ENCODE data around the gene ESAM.

The ESAM gene

GRCh38 chr11:124758355-124759265 is 3.5 kb downstream of the ESAM start:
- no peaks in the 10 kb centered on the region for H3K9me3 ChIP-seq (ENCODE audit: control extremely low read depth in 1 of 5, control insufficient read depth in 4 of 5, insufficient read depth in 2 of 5, low read depth in 1 of 5, low read length in 4 of 5)
- H3K4me3 ChIP-seq (ENCODE audit: control insufficient read depth in 1 of 7, extremely low read depth in 1 of 7, insufficient read depth in 4 of 7, low read depth in 2 of 7, low read length in 6 of 7) = peak overlapping the region in 5 of 7 experiments; percentile 31 to 87 (median 69)
- H3K36me3 ChIP-seq (ENCODE audit: control insufficient read depth in 4 of 4, insufficient read depth in 4 of 4, low read length in 3 of 4) = peaks cover 3 to 6% (median 3%) of the 10 kb centered on the region in 4 experiments
- CTCF ChIA-PET = interaction anchor here (0.9 to 14.9 kb wide), 13 partner anchors 15 to 125 kb away, joined by 3 to 205 read pairs (median 4); partner anchors contain the start of genes NRGN and ROBO3
- peaks cover 1 to 61% (median 58%) of the 10 kb centered on the region in 4 experiments for H3K4me1 ChIP-seq (ENCODE audit: control extremely low read depth in 1 of 4, control insufficient read depth in 4 of 4, insufficient read depth in 4 of 4, low read length in 3 of 4)
- no peak overlapping the region for H3K27ac ChIP-seq (ENCODE audit: insufficient read depth in 1 of 2, low read depth in 1 of 2, low read length in 2 of 2, poor library complexity in 1 of 2, severe bottlenecking in 2 of 2)
- no peaks in the 10 kb centered on the region for H3K27me3 ChIP-seq (replicated peaks in 2 of 5; ENCODE audit: control insufficient read depth in 4 of 5, insufficient read depth in 5 of 5, low read length in 4 of 5)
- POLR2A ChIA-PET = interaction anchor here (0.6 to 1.5 kb wide), 2 partner anchors 12 to 68 kb away, joined by 3 read pairs; no protein-coding TSS in a partner anchor
- WGBS (ENCODE audit: insufficient coverage) = 18% methylated on average over 45 of the region's 53 CpGs
- DNase-seq = peak; percentile 85 to 94 (median 91)

GRCh38 chr11:124757320-124757719 is 4.8 kb downstream of the ESAM start:
- no peaks in the 10 kb centered on the region for H3K27me3 ChIP-seq (replicated peaks in 2 of 5; ENCODE audit: control insufficient read depth in 4 of 5, insufficient read depth in 5 of 5, low read length in 4 of 5)

GRCh38 chr11:124756753-124757227 is 5.3 kb downstream of the ESAM start:
- Histone ChIP-seq H3K36me3 (ENCODE audit: control insufficient read depth in 4 of 4, insufficient read depth in 4 of 4, low read length in 3 of 4) (peaks cover 3 to 8% (median 4%) of the 10 kb centered on the region in 4 experiments), H3K4me1 (ENCODE audit: control extremely low read depth in 1 of 4, control insufficient read depth in 4 of 4, insufficient read depth in 4 of 4, low read length in 3 of 4) (peaks cover 1 to 60% (median 54%) of the 10 kb centered on the region in 4 experiments), H3K27me3 (replicated peaks in 2 of 5; ENCODE audit: control insufficient read depth in 4 of 5, insufficient read depth in 5 of 5, low read length in 4 of 5) (no peaks in the 10 kb centered on the region), H3K27ac (ENCODE audit: insufficient read depth in 1 of 2, low read depth in 1 of 2, low read length in 2 of 2, poor library complexity in 1 of 2, severe bottlenecking in 2 of 2) (no peak overlapping the region), H3K4me3 (ENCODE audit: control insufficient read depth in 1 of 7, extremely low read depth in 1 of 7, insufficient read depth in 4 of 7, low read depth in 2 of 7, low read length in 6 of 7) (no peak overlapping the region), H3K9me3 (ENCODE audit: control extremely low read depth in 1 of 5, control insufficient read depth in 4 of 5, insufficient read depth in 2 of 5, low read depth in 1 of 5, low read length in 4 of 5) (no peaks in the 10 kb centered on the region)
- CTCF ChIA-PET = interaction anchor here (1.4 to 14.9 kb wide), 5 partner anchors 10 to 112 kb away, joined by 3 to 205 read pairs (median 7); partner anchors contain the start of gene NRGN
- no peak for DNase-seq
- POLR2A ChIA-PET = interaction anchor here (1.5 kb wide), 1 partner anchor 10 kb away, joined by 3 read pairs; no protein-coding TSS in a partner anchor
- WGBS (ENCODE audit: insufficient coverage) = 100% methylated on average over 4 of the region's 6 CpGs

More at GRCh38 chr11:124757320-124757719, 4.8 kb downstream of the ESAM start:
- Histone ChIP-seq H3K27ac (ENCODE audit: insufficient read depth in 1 of 2, low read depth in 1 of 2, low read length in 2 of 2, poor library complexity in 1 of 2, severe bottlenecking in 2 of 2) (no peak overlapping the region), H3K9me3 (ENCODE audit: control extremely low read depth in 1 of 5, control insufficient read depth in 4 of 5, insufficient read depth in 2 of 5, low read depth in 1 of 5, low read length in 4 of 5) (no peaks in the 10 kb centered on the region), H3K4me1 (ENCODE audit: control extremely low read depth in 1 of 4, control insufficient read depth in 4 of 4, insufficient read depth in 4 of 4, low read length in 3 of 4) (peaks cover 1 to 62% (median 57%) of the 10 kb centered on the region in 4 experiments), H3K36me3 (ENCODE audit: control insufficient read depth in 4 of 4, insufficient read depth in 4 of 4, low read length in 3 of 4) (peaks cover 3 to 8% (median 4%) of the 10 kb centered on the region in 4 experiments), H3K4me3 (ENCODE audit: control insufficient read depth in 1 of 7, extremely low read depth in 1 of 7, insufficient read depth in 4 of 7, low read depth in 2 of 7, low read length in 6 of 7) (no peak overlapping the region)
- no peak for DNase-seq
- ChIA-PET POLR2A (interaction anchor here (1.5 kb wide), 1 partner anchor 11 kb away, joined by 3 read pairs; no protein-coding TSS in a partner anchor), CTCF (interaction anchor here (1.4 to 14.9 kb wide), 5 partner anchors 9 to 113 kb away, joined by 3 to 205 read pairs (median 7); partner anchors contain the start of gene NRGN)
- 96% methylated on average over 3 of the region's 3 CpGs for WGBS (ENCODE audit: insufficient coverage)

GRCh38 chr11:124756033-124756752 is 5.9 kb downstream of the ESAM start:
- H3K27ac ChIP-seq (ENCODE audit: insufficient read depth in 1 of 2, low read depth in 1 of 2, low read length in 2 of 2, poor library complexity in 1 of 2, severe bottlenecking in 2 of 2) = no peak overlapping the region
- peaks cover 3 to 8% (median 4%) of the 10 kb centered on the region in 4 experiments for H3K36me3 ChIP-seq (ENCODE audit: control insufficient read depth in 4 of 4, insufficient read depth in 4 of 4, low read length in 3 of 4)
- CTCF ChIA-PET = interaction anchor here (1.4 to 14.9 kb wide), 5 partner anchors 10 to 112 kb away, joined by 3 to 205 read pairs (median 7); partner anchors contain the start of gene NRGN
- DNase-seq = no peak
- peaks cover 1 to 54% (median 48%) of the 10 kb centered on the region in 4 experiments for H3K4me1 ChIP-seq (ENCODE audit: control extremely low read depth in 1 of 4, control insufficient read depth in 4 of 4, insufficient read depth in 4 of 4, low read length in 3 of 4)
- no peaks in the 10 kb centered on the region for H3K27me3 ChIP-seq (replicated peaks in 2 of 5; ENCODE audit: control insufficient read depth in 4 of 5, insufficient read depth in 5 of 5, low read length in 4 of 5)
- H3K9me3 ChIP-seq (ENCODE audit: control extremely low read depth in 1 of 5, control insufficient read depth in 4 of 5, insufficient read depth in 2 of 5, low read depth in 1 of 5, low read length in 4 of 5) = no peaks in the 10 kb centered on the region
- H3K4me3 ChIP-seq (ENCODE audit: control insufficient read depth in 1 of 7, extremely low read depth in 1 of 7, insufficient read depth in 4 of 7, low read depth in 2 of 7, low read length in 6 of 7) = no peak overlapping the region
- WGBS (ENCODE audit: insufficient coverage) = 100% methylated on average over 6 of the region's 9 CpGs
- POLR2A ChIA-PET = no interaction called here

GRCh38 chr11:124754710-124755109 is 7.4 kb downstream of the ESAM start:
- Histone ChIP-seq H3K4me3 (ENCODE audit: control insufficient read depth in 1 of 7, extremely low read depth in 1 of 7, insufficient read depth in 4 of 7, low read depth in 2 of 7, low read length in 6 of 7) (no peak overlapping the region), H3K4me1 (ENCODE audit: control extremely low read depth in 1 of 4, control insufficient read depth in 4 of 4, insufficient read depth in 4 of 4, low read length in 3 of 4) (peaks cover 1 to 40% (median 34%) of the 10 kb centered on the region in 4 experiments), H3K27ac (ENCODE audit: insufficient read depth in 1 of 2, low read depth in 1 of 2, low read length in 2 of 2, poor library complexity in 1 of 2, severe bottlenecking in 2 of 2) (no peak overlapping the region), H3K9me3 (ENCODE audit: control extremely low read depth in 1 of 5, control insufficient read depth in 4 of 5, insufficient read depth in 2 of 5, low read depth in 1 of 5, low read length in 4 of 5) (no peaks in the 10 kb centered on the region), H3K27me3 (replicated peaks in 2 of 5; ENCODE audit: control insufficient read depth in 4 of 5, insufficient read depth in 5 of 5, low read length in 4 of 5) (no peaks in the 10 kb centered on the region), H3K36me3 (ENCODE audit: control insufficient read depth in 4 of 4, insufficient read depth in 4 of 4, low read length in 3 of 4) (peaks cover 3 to 8% (median 4%) of the 10 kb centered on the region in 4 experiments)
- ChIA-PET CTCF (interaction anchor here (2.3 to 14.9 kb wide), 4 partner anchors 8 to 112 kb away, joined by 7 to 205 read pairs (median 28); partner anchors contain the start of genes ESAM and NRGN), POLR2A (interaction anchor here (1.1 kb wide), 1 partner anchor 18 kb away, joined by 3 read pairs; no protein-coding TSS in a partner anchor)
- no peak for DNase-seq
- 87% methylated on average over 3 of the region's 6 CpGs for WGBS (ENCODE audit: insufficient coverage)

- Histone ChIP-seq H3K27ac (ENCODE audit: insufficient read depth in 1 of 2, low read depth in 1 of 2, low read length in 2 of 2, poor library complexity in 1 of 2, severe bottlenecking in 2 of 2) (no peak overlapping the region), H3K4me1 (ENCODE audit: control extremely low read depth in 1 of 4, control insufficient read depth in 4 of 4, insufficient read depth in 4 of 4, low read length in 3 of 4) (peaks cover 1 to 36% (median 30%) of the 10 kb centered on the region in 4 experiments), H3K27me3 (replicated peaks in 2 of 5; ENCODE audit: control insufficient read depth in 4 of 5, insufficient read depth in 5 of 5, low read length in 4 of 5) (no peaks in the 10 kb centered on the region), H3K9me3 (ENCODE audit: control extremely low read depth in 1 of 5, control insufficient read depth in 4 of 5, insufficient read depth in 2 of 5, low read depth in 1 of 5, low read length in 4 of 5) (no peaks in the 10 kb centered on the region), H3K4me3 (ENCODE audit: control insufficient read depth in 1 of 7, extremely low read depth in 1 of 7, insufficient read depth in 4 of 7, low read depth in 2 of 7, low read length in 6 of 7) (no peak overlapping the region), H3K36me3 (ENCODE audit: control insufficient read depth in 4 of 4, insufficient read depth in 4 of 4, low read length in 3 of 4) (peaks cover 3 to 8% (median 4%) of the 10 kb centered on the region in 4 experiments)
- 94% methylated on average over 2 of the region's 4 CpGs for WGBS (ENCODE audit: insufficient coverage)
- no peak for DNase-seq
- ChIA-PET POLR2A (interaction anchor here (1.1 kb wide), 1 partner anchor 17 kb away, joined by 3 read pairs; no protein-coding TSS in a partner anchor), CTCF (interaction anchor here (1.6 to 14.9 kb wide), 3 partner anchors 8 to 110 kb away, joined by 7 to 205 read pairs (median 22); partner anchors contain the start of genes ESAM and NRGN)
Observed at GRCh38 chr11:124754309-124754708, 7.8 kb downstream of the ESAM start.

All from common myeloid progenitor, CD34-positive (primary cell).